ENCODE results near the gene MFSD6. TPM values are rescaled to one million over a fixed set of nuclear protein-coding genes. Genes with fewer than 3 reads are reported as not detected.

Gene MFSD6
- polyA plus RNA-seq, 1 donor from 2014 or later = 11.8 TPM

GRCh38 chr2:190470256-190470826 lies 62.2 kb downstream of the MFSD6 start:
- H2AFZ ChIP-seq (ENCODE audit: low read depth, low read length) = no peak overlapping the region
- H3K4me2 ChIP-seq (ENCODE audit: low read length) = no peak overlapping the region
- H3K36me3 ChIP-seq (ENCODE audit: insufficient read depth, low read length) = no peaks in the 10 kb centered on the region
- H3K79me2 ChIP-seq (replicated peaks; ENCODE audit: insufficient read depth, low read length) = no peaks in the 10 kb centered on the region
- no peak overlapping the region for H3K27ac ChIP-seq (ENCODE audit: low read length)
- no peaks in the 10 kb centered on the region for H3K9me2 ChIP-seq (ENCODE audit: insufficient read depth, low read length)
- no peak for TF ChIP-seq REST (IDR thresholded peaks at IDR 0.05; ENCODE audit: borderline replicate concordance)
- TF ChIP-seq SMC3 (conservative IDR thresholded peaks at IDR 0.05; ENCODE audit: poor library complexity) = no peak
- TF ChIP-seq EZH2 (IDR thresholded peaks at IDR 0.05; ENCODE audit: borderline replicate concordance, insufficient read depth, low read length, poor library complexity, severe bottlenecking) = no peak
- no peak for TF ChIP-seq RAD21 (conservative IDR thresholded peaks at IDR 0.05)
- no peak for TF ChIP-seq EP300 (conservative IDR thresholded peaks at IDR 0.05; ENCODE audit: poor library complexity, severe bottlenecking)
- TF ChIP-seq CTCF (IDR thresholded peaks at IDR 0.05; ENCODE audit: poor library complexity, severe bottlenecking) = no peak
- no peak for TF ChIP-seq MXI1 (conservative IDR thresholded peaks at IDR 0.05; ENCODE audit: poor library complexity, severe bottlenecking)
- H3F3A ChIP-seq (ENCODE audit: insufficient read depth, low read length, poor library complexity, severe bottlenecking) = no peaks in the 10 kb centered on the region
- no peak overlapping the region for H3K4me3 ChIP-seq (ENCODE audit: low read length)
- H4K20me1 ChIP-seq (ENCODE audit: insufficient read depth) = no peaks in the 10 kb centered on the region
- H3K9ac ChIP-seq (ENCODE audit: low read length) = no peak overlapping the region
- H3K27me3 ChIP-seq (ENCODE audit: insufficient read depth, low read depth, low read length) = no peaks in the 10 kb centered on the region
- H3K9me3 ChIP-seq (ENCODE audit: low read length) = no peaks in the 10 kb centered on the region

GRCh38 chr2:190477661-190478454 lies 69.7 kb downstream of the MFSD6 start:
- H3F3A ChIP-seq (ENCODE audit: insufficient read depth, low read length, poor library complexity, severe bottlenecking) = no peaks in the 10 kb centered on the region
- no peak overlapping the region for H3K4me3 ChIP-seq (ENCODE audit: low read length)
- H2AFZ ChIP-seq (ENCODE audit: low read depth, low read length) = no peak overlapping the region
- TF ChIP-seq MXI1 (conservative IDR thresholded peaks at IDR 0.05; ENCODE audit: poor library complexity, severe bottlenecking) = no peak
- no peak for TF ChIP-seq REST (IDR thresholded peaks at IDR 0.05; ENCODE audit: borderline replicate concordance)
- no peak for TF ChIP-seq CTCF (IDR thresholded peaks at IDR 0.05; ENCODE audit: poor library complexity, severe bottlenecking)
- TF ChIP-seq EZH2 (IDR thresholded peaks at IDR 0.05; ENCODE audit: borderline replicate concordance, insufficient read depth, low read length, poor library complexity, severe bottlenecking) = no peak
- TF ChIP-seq POLR2AphosphoS5 (IDR thresholded peaks at IDR 0.05) = no peak
- TF ChIP-seq SMC3 (conservative IDR thresholded peaks at IDR 0.05; ENCODE audit: poor library complexity) = no peak
- TF ChIP-seq TAF1 (IDR thresholded peaks at IDR 0.05; ENCODE audit: low read depth) = no peak
- no peak for TF ChIP-seq RAD21 (conservative IDR thresholded peaks at IDR 0.05)
- TF ChIP-seq EP300 (conservative IDR thresholded peaks at IDR 0.05; ENCODE audit: poor library complexity, severe bottlenecking) = no peak
- H3K4me2 ChIP-seq (ENCODE audit: low read length) = no peak overlapping the region
- no peak overlapping the region for H3K27ac ChIP-seq (ENCODE audit: low read length)
- H3K9ac ChIP-seq (ENCODE audit: low read length) = no peak overlapping the region
- H4K20me1 ChIP-seq (ENCODE audit: insufficient read depth) = no peaks in the 10 kb centered on the region
- no peaks in the 10 kb centered on the region for H3K27me3 ChIP-seq (ENCODE audit: insufficient read depth, low read depth, low read length)
- no peaks in the 10 kb centered on the region for H3K9me3 ChIP-seq (ENCODE audit: low read length)
- no peaks in the 10 kb centered on the region for H3K79me2 ChIP-seq (replicated peaks; ENCODE audit: insufficient read depth, low read length)
- no peaks in the 10 kb centered on the region for H3K9me2 ChIP-seq (ENCODE audit: insufficient read depth, low read length)
- no peaks in the 10 kb centered on the region for H3K36me3 ChIP-seq (ENCODE audit: insufficient read depth, low read length)

Data from neural cell (in vitro differentiated cells).